BE2C (cell line): ENCODE measurements around the gene COL18A1.

Experiments
- DNase-seq: peaks from one replicate; pipeline ENCODE4 v3.0.0-alpha.2; 2020
- H3K27me3 ChIP-seq: fragments of 250-450 bp; sonication (Bioruptor Pico); 2 replicates; pipeline ENCODE4 v1.5.1; 2020; ENCODE audit warnings: mild to moderate bottlenecking
- H3K36me3 ChIP-seq: fragments of 250-450 bp; sonication (Bioruptor Pico); 2 replicates; pipeline ENCODE4 v1.5.1; 2020; ENCODE audit warnings: mild to moderate bottlenecking
- H3K4me1 ChIP-seq: fragments of 250-450 bp; sonication (Bioruptor Pico); 2 replicates; pipeline ENCODE4 v1.5.1; 2020
- H3K4me3 ChIP-seq: 2 replicates; pipeline ENCODE4 v1.5.1; 2011; ENCODE audit warnings: low read depth, low read length
- H3K9me3 ChIP-seq: fragments of 250-450 bp; sonication (Bioruptor Pico); 2 replicates; pipeline ENCODE4 v1.5.1; 2020
- CTCF ChIP-seq: IDR thresholded peaks from 2 replicates; pipeline ENCODE4 v1.5.1; 2012; ENCODE audit warnings: mild to moderate bottlenecking, low read depth, low read length

Gene COL18A1

GRCh38 chr21:45358261-45358670 is 46.7 kb upstream of the COL18A1 start:
- Histone ChIP-seq H3K9me3 (no peaks in the 10 kb centered on the region), H3K4me1 (peaks cover under 1% of the 10 kb centered on the region; the same call in 1 of the 2 replicates), H3K36me3 (no peaks in the 10 kb centered on the region), H3K4me3 (no peak overlapping the region), H3K27me3 (no peaks in the 10 kb centered on the region)
- DNase-seq: no peak
- no peak for TF ChIP-seq CTCF

GRCh38 chr21:45358711-45359310 is 46.2 kb upstream of the COL18A1 start:
- no peak for TF ChIP-seq CTCF
- H3K36me3 ChIP-seq: no peaks in the 10 kb centered on the region
- no peaks in the 10 kb centered on the region for H3K27me3 ChIP-seq
- no peak overlapping the region for H3K4me3 ChIP-seq
- no peaks in the 10 kb centered on the region for H3K4me1 ChIP-seq
- H3K9me3 ChIP-seq: no peaks in the 10 kb centered on the region
- DNase-seq: no peak

GRCh38 chr21:45359451-45360217 is 45.3 kb upstream of the COL18A1 start:
- TF ChIP-seq CTCF: no peak
- no peak overlapping the region for H3K4me3 ChIP-seq
- no peaks in the 10 kb centered on the region for H3K36me3 ChIP-seq
- no peaks in the 10 kb centered on the region for H3K9me3 ChIP-seq
- H3K27me3 ChIP-seq: no peaks in the 10 kb centered on the region
- no peak for DNase-seq
- H3K4me1 ChIP-seq: peaks cover 3% of the 10 kb centered on the region; the same call in 1 of the 2 replicates

- Histone ChIP-seq H3K36me3 (no peaks in the 10 kb centered on the region), H3K27me3 (no peaks in the 10 kb centered on the region), H3K4me1 (peaks cover 3% of the 10 kb centered on the region; the same call in 1 of the 2 replicates), H3K4me3 (no peak overlapping the region), H3K9me3 (no peaks in the 10 kb centered on the region)
- no peak for DNase-seq
- TF ChIP-seq CTCF: no peak
Measured at GRCh38 chr21:45361033-45361997, 43.6 kb upstream of the COL18A1 start.

GRCh38 chr21:45362077-45362747 is 42.8 kb upstream of the COL18A1 start:
- H3K27me3 ChIP-seq: no peaks in the 10 kb centered on the region

More at GRCh38 chr21:45362077-45362747, 42.8 kb upstream of the COL18A1 start:
- Histone ChIP-seq H3K4me3 (no peak overlapping the region), H3K4me1 (peaks cover 11% of the 10 kb centered on the region), H3K36me3 (no peaks in the 10 kb centered on the region), H3K9me3 (no peaks in the 10 kb centered on the region)
- no peak for DNase-seq
- no peak for TF ChIP-seq CTCF
